Measurements from ENCODE around the gene RBM26.

- no peak for TF ChIP-seq POLR2A (IDR thresholded peaks at IDR 0.05; ENCODE audit: low read length)
- no peak for TF ChIP-seq GATA1 (IDR thresholded peaks at IDR 0.05; ENCODE audit: low read depth, low read length)
These were observed 3.9 kb downstream of the RBM26 start for GRCh38 chr13:79402074-79402635.
